NOMO-1 (cell line): ENCODE results near the gene SRRM4.

ENCODE experiments used
- DNase-seq, 2 experiments: peaks; one replicate each; lab custom pipeline; 2025; ENCODE audit not compliant: unreplicated experiment in 2 of 2; lab: John Stamatoyannopoulos, UW

The SRRM4 gene

DNA sequence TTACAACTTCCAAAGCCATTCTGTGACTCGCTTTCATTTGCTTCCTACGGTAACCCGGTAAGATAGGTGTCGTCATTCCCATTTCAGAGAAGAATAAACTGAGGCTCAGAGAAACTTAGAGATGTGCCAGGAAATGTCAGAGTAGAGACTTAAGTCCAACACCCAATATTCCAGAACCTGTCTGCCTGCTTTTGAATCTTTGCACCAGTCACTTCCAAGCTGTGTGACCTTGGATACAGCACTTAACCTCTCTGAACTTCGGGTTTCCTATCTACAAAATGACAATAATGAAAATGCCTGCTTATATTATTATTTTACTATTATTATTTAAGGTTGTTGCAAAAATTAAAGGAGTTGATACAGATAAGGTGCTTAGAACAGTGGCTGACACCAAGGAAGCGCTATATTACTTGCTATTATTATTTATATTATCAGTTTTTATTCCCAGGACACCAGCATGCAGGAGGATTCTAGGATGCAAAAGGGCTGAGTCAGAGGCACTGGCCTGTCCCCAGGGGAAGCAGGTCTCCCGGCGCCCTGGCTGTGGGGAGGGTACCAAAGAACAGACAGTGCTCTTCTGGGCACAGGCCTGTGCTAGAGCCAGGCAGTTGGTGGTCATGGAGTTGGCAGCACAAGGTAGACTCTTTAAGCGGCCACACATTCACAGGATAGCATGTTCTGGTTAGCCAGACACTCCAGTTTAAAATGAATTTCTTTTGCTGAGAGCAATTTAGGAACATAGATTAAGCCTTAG is 202.8 kb downstream of the SRRM4 start:
- no peak for DNase-seq

DNA sequence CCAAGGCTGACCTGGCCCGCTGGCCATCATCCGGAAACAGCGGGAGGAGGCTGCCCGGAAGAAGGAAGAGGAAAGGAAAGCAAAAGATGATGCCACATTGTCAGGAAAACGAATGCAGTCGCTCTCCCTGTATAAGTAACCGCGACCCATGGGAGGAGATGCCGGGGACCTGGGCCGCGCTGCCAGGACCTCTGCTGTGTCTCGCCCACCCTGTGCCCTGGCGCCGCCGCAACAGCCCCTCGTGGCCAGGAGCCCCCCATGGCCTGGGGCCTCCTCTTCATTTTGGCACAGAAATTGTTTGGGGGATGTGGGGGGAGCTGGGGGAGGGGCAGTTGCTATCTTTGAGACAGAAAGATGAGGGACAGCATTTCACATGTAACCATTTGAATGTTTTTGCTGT is 213.9 kb downstream of the SRRM4 start:
- DNase-seq = no peak

DNA sequence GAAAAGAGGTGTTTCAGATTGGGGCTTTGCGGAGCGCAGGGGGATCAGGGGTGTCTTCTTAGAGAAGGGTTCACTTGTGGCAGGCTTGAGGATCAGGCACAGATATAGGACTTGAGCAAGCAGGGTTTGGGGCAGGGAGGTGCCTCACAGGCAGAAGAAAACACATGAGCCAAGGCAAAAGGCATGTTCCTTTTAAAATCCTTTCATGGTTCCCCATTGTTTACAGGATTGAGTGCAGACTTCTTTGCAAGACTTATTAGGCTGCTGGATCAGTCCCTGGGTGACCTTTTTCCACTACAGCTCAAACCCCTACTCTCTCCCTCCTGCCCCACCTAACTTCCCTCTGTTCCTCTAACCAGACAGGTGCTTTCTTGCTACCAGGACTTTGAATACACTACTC is 217.1 kb downstream of the SRRM4 start:
- no peak for DNase-seq

DNA sequence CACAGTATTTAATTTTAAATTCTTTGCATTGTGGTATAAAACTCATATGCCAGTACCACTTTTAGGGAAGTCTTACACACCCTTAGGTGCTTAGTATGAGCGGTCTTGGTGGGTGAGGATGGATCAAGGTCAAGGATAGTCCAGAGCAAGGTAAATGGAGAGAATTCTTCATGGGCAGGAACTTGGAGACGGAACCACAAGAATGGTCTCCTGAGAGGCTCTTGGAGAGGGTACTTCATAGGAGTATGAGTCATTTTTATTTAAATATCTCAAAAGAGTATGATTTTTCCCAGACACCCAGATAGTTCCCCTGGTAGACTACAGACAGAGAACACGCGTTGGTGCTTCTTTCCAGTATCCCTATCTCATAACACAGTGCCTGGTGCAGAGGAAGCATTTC is 219.3 kb downstream of the SRRM4 start:
- DNase-seq = no peak

DNA sequence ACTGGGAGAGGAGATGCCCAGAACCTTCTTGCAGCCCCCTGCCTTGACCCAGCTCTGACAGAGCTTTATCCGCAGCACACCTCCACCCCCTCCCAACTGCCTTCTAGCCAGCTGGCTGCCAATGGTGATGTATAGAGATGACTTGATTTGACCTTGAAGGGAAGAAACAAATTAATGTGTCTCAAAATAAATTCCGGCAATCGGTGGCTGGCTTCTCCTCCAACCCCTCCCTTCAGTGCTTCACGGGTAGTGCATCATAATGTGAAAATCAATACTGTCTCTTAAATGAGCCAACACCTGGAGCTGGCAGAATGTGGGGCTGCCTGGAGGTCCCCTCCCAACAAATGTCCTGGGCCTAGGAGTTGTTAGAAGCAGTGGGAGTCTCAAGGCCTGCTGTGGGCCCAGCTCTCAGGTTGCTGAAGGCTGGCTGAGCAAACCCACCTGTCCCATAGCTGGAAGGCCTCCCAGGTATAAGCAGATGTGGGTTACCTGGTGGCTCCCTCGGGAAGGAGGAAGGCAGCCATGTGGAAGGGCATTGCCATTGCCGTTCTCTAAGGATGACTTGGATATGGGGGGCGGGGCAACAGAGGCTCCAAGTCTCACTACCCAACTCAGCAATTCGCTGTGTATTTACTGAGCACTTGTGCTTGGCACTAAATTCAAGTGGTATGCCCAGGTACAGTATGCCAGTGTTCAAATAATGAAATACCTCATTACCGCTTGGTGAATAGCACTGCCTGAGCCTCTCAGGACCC is 220.6 kb downstream of the SRRM4 start:
- no peak for DNase-seq

DNA sequence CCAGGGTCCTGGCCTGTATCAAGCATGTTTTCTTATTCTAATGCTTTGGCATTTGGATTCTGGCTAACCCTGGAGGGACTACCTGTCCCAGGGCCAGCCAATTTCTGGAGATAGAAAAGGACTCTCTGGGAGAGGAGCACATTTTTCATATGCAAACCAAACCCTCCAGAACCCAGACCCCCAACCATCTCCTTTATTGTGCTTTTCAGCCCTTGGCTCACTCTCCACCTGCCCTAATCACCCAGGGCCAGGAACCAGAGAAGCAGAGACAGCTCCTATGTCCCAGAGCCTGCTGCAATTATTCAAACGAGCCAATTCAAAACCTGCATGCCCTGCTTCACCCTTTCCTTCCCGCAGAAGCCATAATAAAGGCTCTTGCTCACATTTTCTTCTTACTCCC is 221.2 kb downstream of the SRRM4 start:
- no peak for DNase-seq

DNA sequence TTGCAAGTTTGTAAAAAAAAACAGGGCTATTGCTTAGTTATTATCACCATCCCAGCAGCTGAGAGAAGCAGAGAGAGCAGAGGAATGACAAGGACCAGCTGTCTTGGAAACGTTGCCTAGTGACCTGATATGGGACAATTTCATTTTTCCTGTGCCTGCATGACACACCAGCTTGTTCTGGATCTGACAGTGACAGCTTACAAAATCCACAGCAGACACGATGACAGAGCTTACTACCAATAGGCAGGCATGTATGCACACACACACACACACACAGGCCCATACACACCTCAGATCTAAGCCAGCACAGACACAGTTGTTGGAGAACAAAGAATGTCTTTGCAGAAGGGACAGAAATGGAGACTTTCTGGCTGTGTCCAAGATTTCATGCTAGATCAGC is 222.8 kb downstream of the SRRM4 start:
- DNase-seq = no peak

DNA sequence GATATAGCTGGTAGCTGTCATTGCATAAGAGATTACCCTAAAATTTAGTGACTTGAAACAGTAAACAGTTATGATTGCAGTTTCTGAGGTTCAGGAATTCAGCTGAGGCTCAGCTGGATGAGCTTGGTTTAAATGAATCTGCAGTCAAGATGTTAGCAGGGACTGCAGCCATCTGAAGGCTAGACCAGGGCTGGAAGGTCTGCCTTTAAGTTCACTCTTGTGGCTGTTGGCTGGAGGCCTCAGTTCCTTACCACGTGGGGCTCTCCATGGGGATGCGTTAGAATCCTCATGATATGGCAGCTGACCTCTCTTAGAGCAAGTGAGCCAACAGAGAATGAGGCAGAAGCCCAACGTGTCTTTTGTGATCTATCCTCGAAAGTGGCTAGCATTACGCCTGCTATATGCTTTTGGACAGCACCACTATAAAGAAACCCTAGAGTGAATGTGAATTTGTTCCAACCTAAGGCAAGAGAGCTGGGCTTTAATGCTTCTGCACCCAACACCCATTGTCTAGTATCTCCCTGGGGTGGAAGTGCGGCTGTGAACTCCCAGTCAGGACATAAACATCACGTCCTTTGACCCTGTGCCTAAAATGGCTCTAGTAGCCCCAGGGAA is 223.4 kb downstream of the SRRM4 start:
- no peak for DNase-seq

DNA sequence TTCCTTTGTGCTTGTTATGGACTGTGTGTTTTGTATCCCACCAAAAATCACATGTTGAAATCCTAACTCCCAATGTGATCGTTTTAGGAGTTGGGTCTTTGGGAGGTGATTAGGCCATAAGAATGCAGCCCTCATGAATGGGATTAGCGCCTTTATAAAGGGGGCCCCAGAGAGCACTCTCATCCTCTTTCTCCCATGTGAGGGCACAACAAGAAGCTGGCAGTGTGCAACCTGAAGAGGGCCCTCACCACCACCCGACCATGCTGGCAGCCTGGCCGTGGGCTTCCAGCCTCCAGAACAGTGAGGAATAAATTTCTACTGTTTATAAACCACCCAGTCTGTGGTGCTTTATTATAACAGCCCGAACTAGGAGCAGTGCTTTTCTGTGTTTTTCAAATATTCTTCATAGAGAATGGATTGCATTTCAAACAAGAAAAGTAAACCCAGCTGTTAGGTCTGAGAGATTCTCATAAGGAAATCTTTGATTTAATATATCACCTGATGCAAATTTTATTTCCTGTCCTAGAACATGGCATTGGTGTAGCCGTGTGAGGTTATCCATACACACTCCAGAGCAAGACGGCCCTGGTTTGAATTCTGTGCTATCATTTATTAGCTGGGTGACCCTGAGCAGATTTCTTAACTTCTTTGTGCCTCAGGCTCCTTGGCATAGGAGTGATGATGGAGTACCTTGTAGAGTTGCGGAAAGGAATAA is 225.2 kb downstream of the SRRM4 start:
- no peak for DNase-seq

DNA sequence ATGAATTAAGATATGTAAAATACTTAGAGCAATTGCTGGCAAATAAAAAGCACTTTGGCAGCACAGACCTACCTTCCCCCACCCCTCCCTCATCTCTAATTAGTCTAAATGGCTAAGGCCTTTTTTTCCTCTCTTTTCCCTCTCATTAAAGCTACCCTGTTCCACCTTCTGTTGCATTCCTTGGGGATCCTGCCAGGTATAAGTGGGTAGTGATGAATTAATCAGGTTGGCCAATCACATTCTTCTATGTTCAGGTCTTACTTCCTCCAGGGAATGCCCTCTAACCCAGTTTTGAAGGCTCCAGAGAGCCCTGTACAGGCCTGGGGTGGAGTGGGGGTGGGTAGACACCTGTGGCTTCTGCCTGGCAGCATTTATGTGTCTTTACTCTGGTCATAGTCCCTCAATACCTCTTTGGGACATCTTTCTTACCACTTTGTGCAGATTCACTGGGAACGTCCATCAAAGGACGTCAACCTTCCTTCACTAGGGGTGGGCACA is 225.8 kb downstream of the SRRM4 start:
- DNase-seq = no peak

DNA sequence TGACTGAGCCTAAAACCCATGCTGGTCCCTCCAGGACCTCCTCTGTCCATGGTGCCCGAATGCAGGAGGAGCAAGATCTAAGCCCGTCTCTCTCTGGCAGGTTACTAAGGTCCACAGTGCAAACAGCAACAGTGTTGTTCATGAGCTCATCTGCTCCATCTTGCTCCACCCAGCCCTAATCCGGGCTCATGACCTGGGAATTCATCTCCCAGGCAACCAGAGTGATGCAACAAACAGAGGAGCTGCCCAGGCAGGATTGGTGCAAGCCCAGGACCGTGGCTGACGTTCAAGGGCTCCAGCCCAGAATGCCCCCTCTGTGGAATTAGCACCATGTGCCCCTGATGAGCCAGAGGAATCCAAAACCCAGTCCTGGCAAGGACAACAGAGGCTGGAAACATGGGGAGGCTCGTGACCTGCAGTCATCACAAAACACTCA is 227.3 kb downstream of the SRRM4 start:
- no peak for DNase-seq

DNA sequence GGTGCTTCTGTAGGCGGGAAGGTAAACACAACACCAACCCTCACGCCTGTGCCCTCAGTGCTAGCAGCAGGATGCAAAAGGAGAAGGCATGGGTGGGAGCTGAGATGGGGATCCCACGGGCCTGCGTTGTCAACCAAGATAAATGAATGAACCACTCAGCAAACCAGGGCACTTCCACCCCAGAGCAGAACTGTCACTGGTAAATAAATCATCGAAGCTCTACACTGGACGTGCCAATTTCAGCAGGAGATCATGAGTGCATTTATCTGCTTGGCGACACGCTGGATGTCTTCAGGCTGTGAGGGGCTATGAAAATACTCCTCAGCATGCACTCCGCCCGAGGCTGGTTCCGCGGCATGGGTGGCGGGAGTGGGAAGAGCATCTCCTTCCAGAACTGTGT is 230.5 kb downstream of the SRRM4 start:
- DNase-seq = no peak
